Ramos (cell line): ENCODE results near the gene SC5D.

Experiments used
- in situ Hi-C: fragments of 300-500 bp; cut with MboI; formaldehyde crosslinking; loops from one replicate; pipeline ENCODE4 v1.14.3; 2022; ENCODE audit warnings: low sequenced_read_pairs; ENCODE audit not compliant: unreplicated experiment

Gene SC5D

GRCh38 chr11:121328176-121328966, 35.8 kb downstream of the SC5D start:
- in situ Hi-C loops: no loop called here

GRCh38 chr11:121328967-121329679, 36.6 kb downstream of the SC5D start:
- in situ Hi-C loops: no loop called here

- in situ Hi-C loops: no loop called here
These were observed 37.3 kb downstream of the SC5D start for GRCh38 chr11:121329781-121330395.

- in situ Hi-C loops: no loop called here
These were observed 38.3 kb downstream of the SC5D start for GRCh38 chr11:121330614-121331435.

- in situ Hi-C loops: no loop called here
These were observed 42.6 kb downstream of the SC5D start for GRCh38 chr11:121334973-121335710.

GRCh38 chr11:121336279-121336937, 43.8 kb downstream of the SC5D start:
- in situ Hi-C loops: no loop called here

- in situ Hi-C loops: no loop called here
These were observed 44.5 kb downstream of the SC5D start for GRCh38 chr11:121337078-121337477.

GRCh38 chr11:121337740-121338272, 45.2 kb downstream of the SC5D start:
- in situ Hi-C loops: no loop called here

GRCh38 chr11:121338536-121338935, 46.0 kb downstream of the SC5D start:
- in situ Hi-C loops: no loop called here

GRCh38 chr11:121340032-121340580, 47.5 kb downstream of the SC5D start:
- in situ Hi-C loops: no loop called here

- in situ Hi-C loops: no loop called here
These were observed 49.0 kb downstream of the SC5D start for GRCh38 chr11:121341609-121342008.

GRCh38 chr11:121344824-121345223, 52.3 kb downstream of the SC5D start:
- in situ Hi-C loops: no loop called here

- in situ Hi-C loops: no loop called here
These were observed 54.5 kb downstream of the SC5D start for GRCh38 chr11:121347094-121347493.

- in situ Hi-C loops: no loop called here
These were observed 55.2 kb downstream of the SC5D start for GRCh38 chr11:121347813-121348212.

- in situ Hi-C loops: no loop called here
These were observed 55.8 kb downstream of the SC5D start for GRCh38 chr11:121348220-121348875.

- in situ Hi-C loops: no loop called here
These were observed 57.2 kb downstream of the SC5D start for GRCh38 chr11:121349790-121350189.

- in situ Hi-C loops: no loop called here
These were observed 57.9 kb downstream of the SC5D start for GRCh38 chr11:121350314-121351082.
